GM12891 (cell line): Measurements from ENCODE around the gene SYT17.

Source experiments
- POLR2A ChIP-seq: IDR thresholded peaks from 2 replicates; pipeline ENCODE4 v1.6.1; 2011; ENCODE audit warnings: low read depth, low read length, control low read depth
- POLR2AphosphoS5 ChIP-seq: IDR thresholded peaks from 2 replicates; pipeline ENCODE4 v1.6.1; 2011; ENCODE audit warnings: low read depth, low read length, control low read depth

GRCh38 chr16:19127674-19128131, 40.3 kb upstream of the SYT17 start:
- TF ChIP-seq POLR2AphosphoS5 (no peak), POLR2A (no peak)
